Type B pancreatic cell (in vitro differentiated cells): ENCODE data around the gene KCNG2. TPM values are rescaled to one million over a fixed set of nuclear protein-coding genes. Genes with fewer than 3 reads are reported as not detected.

Experiments used
- DNase-seq: peaks from one replicate; pipeline ENCODE4 v3.0.0; 2021; ENCODE audit warnings: mixed read lengths; ENCODE audit not compliant: unreplicated experiment; ENCODE audit errors: extremely low spot score
- H3K27ac Mint-ChIP-seq: 2 replicates; pipeline ENCODE4 v1.8.0; 2021; ENCODE audit warnings: mild to moderate bottlenecking, mixed read lengths
- H3K27me3 Mint-ChIP-seq: 2 replicates; pipeline ENCODE4 v1.8.0; 2021; ENCODE audit warnings: mixed read lengths
- H3K36me3 Mint-ChIP-seq: 2 replicates; pipeline ENCODE4 v1.8.0; 2021; ENCODE audit warnings: mixed read lengths
- H3K4me1 Mint-ChIP-seq: one replicate; pipeline ENCODE4 v1.8.0; 2021; ENCODE audit warnings: mixed read lengths; ENCODE audit not compliant: unreplicated experiment
- H3K4me3 Mint-ChIP-seq: 2 replicates; pipeline ENCODE4 v1.8.0; 2021; ENCODE audit warnings: mild to moderate bottlenecking, mixed read lengths
- H3K9me3 Mint-ChIP-seq: 2 replicates; pipeline ENCODE4 v1.8.0; 2021; ENCODE audit warnings: mixed read lengths
- CTCF ChIP-seq: fragments of 200-600 bp; sonication (generic); conservative IDR thresholded peaks from 2 replicates; pipeline ENCODE4 v1.5.0; 2021; ENCODE audit warnings: antibody characterized with exemption, mild to moderate bottlenecking
- total RNA-seq: library from RNA; stranded (reverse); gene quantifications from 2 replicates; pipeline ENCODE4 v1.2.1, GENCODE V29; 2021; ENCODE audit warnings: low replicate concordance

The KCNG2 gene
- total RNA-seq, 1 donor from 2014 or later = 0.29 TPM

- DNase-seq = peak; percentile 70
- Mint-ChIP-seq H3K27ac (no peak overlapping the region), H3K4me3 (no peak overlapping the region), H3K9me3 (no peaks in the 10 kb centered on the region), H3K36me3 (no peaks in the 10 kb centered on the region), H3K27me3 (peaks cover 85% of the 10 kb centered on the region), H3K4me1 (peaks cover 3% of the 10 kb centered on the region)
- no peak for TF ChIP-seq CTCF
Measured at GRCh38 chr18:79789901-79790890, 7.5 kb upstream of the KCNG2 start.

GRCh38 chr18:79790996-79791972 is 6.5 kb upstream of the KCNG2 start:
- Mint-ChIP-seq H3K4me3 (no peak overlapping the region), H3K27me3 (peaks cover 86% of the 10 kb centered on the region), H3K27ac (peak overlapping the region; percentile 36), H3K36me3 (no peaks in the 10 kb centered on the region), H3K4me1 (peaks cover 3% of the 10 kb centered on the region), H3K9me3 (no peaks in the 10 kb centered on the region)
- no peak for DNase-seq
- TF ChIP-seq CTCF = no peak

- peaks cover 86% of the 10 kb centered on the region for H3K27me3 Mint-ChIP-seq
- H3K27ac Mint-ChIP-seq = no peak overlapping the region
- no peak for TF ChIP-seq CTCF
Measured at GRCh38 chr18:79792096-79792987, 5.4 kb upstream of the KCNG2 start.

GRCh38 chr18:79792988-79793355 is 4.8 kb upstream of the KCNG2 start:
- Mint-ChIP-seq H3K9me3 (no peaks in the 10 kb centered on the region), H3K36me3 (no peaks in the 10 kb centered on the region), H3K4me1 (peaks cover 8% of the 10 kb centered on the region), H3K27me3 (peaks cover 84% of the 10 kb centered on the region), H3K4me3 (no peak overlapping the region), H3K27ac (no peak overlapping the region)
- DNase-seq = no peak
- TF ChIP-seq CTCF = no peak

More at GRCh38 chr18:79792096-79792987, 5.4 kb upstream of the KCNG2 start:
- peaks cover 6% of the 10 kb centered on the region for H3K4me1 Mint-ChIP-seq
- H3K36me3 Mint-ChIP-seq = no peaks in the 10 kb centered on the region
- no peak overlapping the region for H3K4me3 Mint-ChIP-seq
- no peaks in the 10 kb centered on the region for H3K9me3 Mint-ChIP-seq
- no peak for DNase-seq

GRCh38 chr18:79794846-79795245 is 2.9 kb upstream of the KCNG2 start:
- no peak for TF ChIP-seq CTCF
- Mint-ChIP-seq H3K36me3 (no peaks in the 10 kb centered on the region), H3K27me3 (peaks cover 84% of the 10 kb centered on the region), H3K4me1 (peaks cover 8% of the 10 kb centered on the region), H3K9me3 (no peaks in the 10 kb centered on the region), H3K4me3 (no peak overlapping the region), H3K27ac (no peak overlapping the region)
- DNase-seq = no peak
